SU-DHL-6 (cell line): ENCODE data around the gene DUSP16.

Experiments used
- H2AFZ ChIP-seq: fragments of 200-600 bp; sonication (generic); 2 replicates; pipeline ENCODE4 v1.6.1; 2014; ENCODE audit warnings: low read depth, mild to moderate bottlenecking, moderate library complexity, mixed read lengths, antibody characterized with exemption, low read length; ENCODE audit not compliant: severe bottlenecking
- H3F3A ChIP-seq: fragments of 200-600 bp; shearing (Covaris generic); 2 replicates; pipeline ENCODE4 v1.6.0; 2016; ENCODE audit warnings: antibody characterized with exemption, mild to moderate bottlenecking; ENCODE audit not compliant: insufficient read depth
- H3K27ac ChIP-seq: fragments of 200-600 bp; sonication (generic); 2 replicates; pipeline ENCODE4 v1.5.1; 2016; ENCODE audit warnings: low read depth, mild to moderate bottlenecking, low read length, moderate library complexity, mixed read lengths
- H3K27me3 ChIP-seq: fragments of 200-600 bp; sonication (generic), shearing (Covaris generic); 2 replicates; pipeline ENCODE4 v1.6.0; 2014; ENCODE audit warnings: mild to moderate bottlenecking, low read length
- H3K36me3 ChIP-seq: fragments of 200-600 bp; sonication (generic); 2 replicates; pipeline ENCODE4 v1.6.1; 2014; ENCODE audit warnings: mild to moderate bottlenecking, low read length, mixed read lengths
- H3K4me2 ChIP-seq: fragments of 300-600, 200-600 bp; shearing (Covaris generic), sonication (generic); 2 replicates; pipeline ENCODE4 v1.6.0; 2014; ENCODE audit warnings: low read length, low read depth, mild to moderate bottlenecking; ENCODE audit not compliant: poor library complexity, severe bottlenecking
- H3K4me3 ChIP-seq: fragments of 200-600 bp; sonication (generic); 2 replicates; pipeline ENCODE4 v1.5.1; 2014; ENCODE audit warnings: antibody characterized with exemption, low read length, mild to moderate bottlenecking, mixed read lengths; ENCODE audit not compliant: insufficient read depth, poor library complexity, severe bottlenecking
- H3K79me2 ChIP-seq: fragments of 200-600 bp; sonication (generic); 2 replicates; pipeline ENCODE4 v1.6.1; 2014; ENCODE audit warnings: mild to moderate bottlenecking, low read length, moderate library complexity; ENCODE audit not compliant: insufficient read depth
- H3K9ac ChIP-seq: fragments of 200-600 bp; sonication (generic); 2 replicates; pipeline ENCODE4 v1.7.0; 2014; ENCODE audit warnings: mild to moderate bottlenecking, low read length
- H3K9me2 ChIP-seq: fragments of 200-600 bp; sonication (generic); replicated peaks from 2 replicates; pipeline ENCODE4 v1.6.1; 2014; ENCODE audit warnings: low read length; ENCODE audit not compliant: insufficient read depth
- H3K9me3 ChIP-seq: fragments of 200-600 bp; sonication (generic); 2 replicates; pipeline ENCODE4 v1.6.1; 2014; ENCODE audit warnings: low read length, mixed read lengths; ENCODE audit not compliant: insufficient read depth
- H4K20me1 ChIP-seq: fragments of 200-600 bp; sonication (generic); 2 replicates; pipeline ENCODE4 v1.6.1; 2014; ENCODE audit warnings: low read depth, mild to moderate bottlenecking, antibody characterized with exemption, low read length, moderate library complexity, mixed read lengths
- EZH2phosphoT487 ChIP-seq: fragments of 200-600 bp; sonication (generic), shearing (Covaris generic); conservative IDR thresholded peaks from 2 replicates; pipeline ENCODE4 v1.6.1; 2018; ENCODE audit warnings: mild to moderate bottlenecking, antibody characterized with exemption, low read length, moderate library complexity, mixed read lengths
- TF ChIP-seq, protein P1 (sequence below): fragments of 200-600 bp; sonication (generic); IDR thresholded peaks from one replicate; pipeline ENCODE4 v1.5.1; 2017; ENCODE audit warnings: antibody characterized with exemption, mild to moderate bottlenecking, low read length, moderate library complexity; ENCODE audit not compliant: insufficient read depth, poor library complexity, severe bottlenecking

Gene DUSP16

DNA sequence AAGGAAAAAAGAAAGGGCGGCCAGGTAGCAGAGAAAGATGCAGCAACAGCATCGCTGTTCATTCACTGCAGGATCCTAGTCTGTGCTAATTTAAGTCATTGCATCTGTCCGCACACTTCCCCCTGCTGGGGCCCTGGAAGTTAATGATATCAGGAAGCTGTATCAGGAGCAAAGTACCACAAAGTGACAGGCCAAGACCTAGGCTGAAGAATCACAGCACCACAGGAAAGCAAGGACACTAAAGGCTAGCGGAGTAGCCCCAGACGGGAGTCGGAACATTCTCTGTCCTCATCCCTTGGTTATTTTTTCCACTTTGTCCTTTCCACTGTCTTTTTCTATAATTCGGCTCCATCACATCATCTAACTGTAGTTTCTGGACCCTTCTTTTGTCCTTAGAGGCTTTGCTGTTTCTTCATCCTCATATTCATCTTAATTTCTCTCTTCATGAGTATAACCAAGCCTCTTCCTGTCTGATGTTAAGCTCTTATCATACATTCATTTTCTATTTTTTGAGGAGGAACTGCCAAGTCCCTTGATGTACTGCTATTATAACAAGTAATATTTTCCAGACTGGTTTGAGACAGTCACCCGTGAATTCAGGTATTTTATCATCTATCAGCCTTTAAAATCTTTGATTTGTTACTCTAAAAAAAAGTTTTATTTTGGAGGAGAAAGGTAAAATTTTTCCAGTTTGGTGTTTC, 28.3 kb downstream of the DUSP16 start:
- no peak overlapping the region for H3K27ac ChIP-seq
- H3K36me3 ChIP-seq, result no peaks in the 10 kb centered on the region
- H3K9me2 ChIP-seq, result no peaks in the 10 kb centered on the region
- no peaks in the 10 kb centered on the region for H3K27me3 ChIP-seq
- no peaks in the 10 kb centered on the region for H3K9me3 ChIP-seq
- no peak overlapping the region for H3K9ac ChIP-seq
- no peak overlapping the region for H2AFZ ChIP-seq
- H4K20me1 ChIP-seq, result no peaks in the 10 kb centered on the region
- no peaks in the 10 kb centered on the region for H3K79me2 ChIP-seq
- H3K4me3 ChIP-seq, result no peak overlapping the region
- H3K4me2 ChIP-seq, result no peak overlapping the region
- TF ChIP-seq EZH2phosphoT487, result no peak
- TF ChIP-seq, protein P1, sequence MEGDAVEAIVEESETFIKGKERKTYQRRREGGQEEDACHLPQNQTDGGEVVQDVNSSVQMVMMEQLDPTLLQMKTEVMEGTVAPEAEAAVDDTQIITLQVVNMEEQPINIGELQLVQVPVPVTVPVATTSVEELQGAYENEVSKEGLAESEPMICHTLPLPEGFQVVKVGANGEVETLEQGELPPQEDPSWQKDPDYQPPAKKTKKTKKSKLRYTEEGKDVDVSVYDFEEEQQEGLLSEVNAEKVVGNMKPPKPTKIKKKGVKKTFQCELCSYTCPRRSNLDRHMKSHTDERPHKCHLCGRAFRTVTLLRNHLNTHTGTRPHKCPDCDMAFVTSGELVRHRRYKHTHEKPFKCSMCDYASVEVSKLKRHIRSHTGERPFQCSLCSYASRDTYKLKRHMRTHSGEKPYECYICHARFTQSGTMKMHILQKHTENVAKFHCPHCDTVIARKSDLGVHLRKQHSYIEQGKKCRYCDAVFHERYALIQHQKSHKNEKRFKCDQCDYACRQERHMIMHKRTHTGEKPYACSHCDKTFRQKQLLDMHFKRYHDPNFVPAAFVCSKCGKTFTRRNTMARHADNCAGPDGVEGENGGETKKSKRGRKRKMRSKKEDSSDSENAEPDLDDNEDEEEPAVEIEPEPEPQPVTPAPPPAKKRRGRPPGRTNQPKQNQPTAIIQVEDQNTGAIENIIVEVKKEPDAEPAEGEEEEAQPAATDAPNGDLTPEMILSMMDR, result no peak
- no peaks in the 10 kb centered on the region for H3F3A ChIP-seq

DNA sequence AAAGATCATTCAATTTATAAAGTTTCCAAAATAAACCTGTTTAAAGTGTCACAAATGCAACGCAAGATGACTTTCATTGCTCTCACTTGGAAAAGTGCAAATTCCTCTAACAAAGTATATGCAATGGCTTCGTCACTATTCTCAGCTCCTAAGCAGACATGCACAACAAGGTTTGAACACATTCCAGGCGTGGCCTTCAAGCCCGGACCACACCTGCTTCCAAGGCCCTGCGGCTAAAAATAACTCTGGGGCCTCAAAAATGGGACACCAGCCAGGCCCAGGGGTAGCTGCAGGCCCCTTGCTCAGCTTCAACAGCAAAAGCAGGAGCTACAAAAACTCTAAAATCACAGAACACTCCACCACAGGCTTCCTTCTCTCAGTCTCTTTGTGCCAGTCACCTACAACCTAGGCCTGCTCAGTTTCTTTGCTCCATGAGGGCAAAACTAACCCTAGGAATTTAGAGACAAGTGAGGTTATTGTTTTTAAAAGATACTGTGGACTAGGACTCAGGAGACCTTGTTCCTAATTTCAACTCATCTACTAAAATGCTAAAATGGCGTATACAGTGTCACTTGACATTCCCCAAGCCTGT, 29.3 kb downstream of the DUSP16 start:
- Histone ChIP-seq H3K4me3 (no peak overlapping the region), H3K9me3 (no peaks in the 10 kb centered on the region), H3K27ac (no peak overlapping the region), H3K79me2 (no peaks in the 10 kb centered on the region), H3K4me2 (no peak overlapping the region), H3K9me2 (no peaks in the 10 kb centered on the region), H3K36me3 (no peaks in the 10 kb centered on the region), H4K20me1 (no peaks in the 10 kb centered on the region), H2AFZ (no peak overlapping the region), H3K9ac (no peak overlapping the region), H3K27me3 (no peaks in the 10 kb centered on the region), H3F3A (no peaks in the 10 kb centered on the region)
- TF ChIP-seq, protein P1, result no peak
- no peak for TF ChIP-seq EZH2phosphoT487

- Histone ChIP-seq H4K20me1 (no peaks in the 10 kb centered on the region), H3K27me3 (no peaks in the 10 kb centered on the region), H3K4me2 (no peak overlapping the region), H3K79me2 (no peaks in the 10 kb centered on the region), H3K9ac (no peak overlapping the region), H3F3A (no peaks in the 10 kb centered on the region), H2AFZ (no peak overlapping the region), H3K9me2 (no peaks in the 10 kb centered on the region), H3K4me3 (no peak overlapping the region), H3K27ac (no peak overlapping the region), H3K9me3 (no peaks in the 10 kb centered on the region), H3K36me3 (no peaks in the 10 kb centered on the region)
- TF ChIP-seq, protein P1, result no peak
- no peak for TF ChIP-seq EZH2phosphoT487
Observed at GRCh38 chr12:12531194-12531593, 31.5 kb downstream of the DUSP16 start.
